DMS53 treated with DMSO at 0.1 percent for 48 hours (cell line): ENCODE results near the gene SHLD3.
"Not testable (repeated sequence)": the region's sequence is repeated elsewhere in the genome, so short reads cannot be mapped to it uniquely, and the experiment has no call there.

Experiments
- DNase-seq: peaks from one replicate; lab custom pipeline; 2025; ENCODE audit not compliant: unreplicated experiment; lab: John Stamatoyannopoulos, UW

Gene SHLD3

DNA sequence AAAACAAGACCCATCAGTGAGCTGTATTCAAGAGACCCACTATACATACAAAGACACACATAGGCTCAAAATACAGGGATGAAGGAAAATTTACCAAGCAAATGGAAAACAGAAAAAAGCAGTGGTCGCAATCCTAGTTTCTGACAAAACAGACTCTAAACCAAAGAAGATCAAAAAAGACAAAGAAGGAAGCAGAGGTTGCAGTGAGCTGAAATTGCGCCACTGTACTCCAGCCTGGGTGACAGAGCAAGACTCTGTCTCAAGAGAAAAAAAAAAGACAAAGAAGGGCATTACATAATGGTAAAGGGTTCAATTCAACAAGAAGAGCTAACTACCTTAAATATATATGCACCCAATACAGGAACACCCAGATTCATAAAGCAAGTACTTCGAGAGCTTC, 51.2 kb downstream of the SHLD3 start:
- not testable (repeated sequence) for DNase-seq
